Activated T-cell treated with anti-CD3 and anti-CD28 coated beads, Interleukin-2, amount 50 U/mL, for 72 hours (primary cell): ENCODE results near the gene FYN. TPM values are rescaled to one million over a fixed set of nuclear protein-coding genes. Genes with fewer than 3 reads are reported as not detected.

Source experiments
- ATAC-seq, 2 donors: fragments of 150-1000 bp; cut with Tn5 transposase; replicated peaks in 1 of 2; 2 replicates each; pipeline ENCODE4 v1.10.0; 2021; ENCODE audit warnings: moderate library complexity in 2 of 2, mild to moderate bottlenecking in 1 of 2
- DNase-seq, 2 donors: peaks; one replicate each; pipeline ENCODE4 v3.0.0; 2021 to 2022; ENCODE audit warnings: mixed read lengths in 1 of 2
- H3K27ac Mint-ChIP-seq: one replicate; pipeline ENCODE4 v1.8.0; 2022; ENCODE audit warnings: mild to moderate bottlenecking, moderate library complexity, mixed read lengths
- H3K27me3 Mint-ChIP-seq: one replicate; pipeline ENCODE4 v1.8.0; 2022; ENCODE audit warnings: low read depth, mixed read lengths
- H3K36me3 Mint-ChIP-seq, 2 donors: one replicate each; pipeline ENCODE4 v1.8.0; 2022; ENCODE audit warnings: mixed read lengths in 2 of 2, mild to moderate bottlenecking in 1 of 2; ENCODE audit not compliant: insufficient read depth in 2 of 2
- H3K4me1 Mint-ChIP-seq: one replicate; pipeline ENCODE4 v1.8.0; 2022; ENCODE audit warnings: low read depth, mixed read lengths
- H3K4me3 Mint-ChIP-seq, 2 donors: one replicate each; pipeline ENCODE4 v1.8.0; 2022; ENCODE audit warnings: mild to moderate bottlenecking in 2 of 2, mixed read lengths in 2 of 2, moderate library complexity in 2 of 2
- H3K9me3 Mint-ChIP-seq, 2 donors: one replicate each; pipeline ENCODE4 v1.8.0; 2022; ENCODE audit warnings: mixed read lengths in 2 of 2
- total RNA-seq, 2 donors: library from RNA; stranded (reverse); gene quantifications; one replicate each; pipeline ENCODE4 v1.2.3, GENCODE V29; 2022

The FYN gene
- total RNA-seq, 2 donors from 2014 or later, result 504 to 505 TPM

GRCh38 chr6:111743862-111744692 lies 129.2 kb downstream of the FYN start:
- no peak for ATAC-seq
- DNase-seq, result no peak
- Mint-ChIP-seq H3K27ac (peak overlapping the region; percentile 27), H3K4me3 (no peak overlapping the region), H3K27me3 (no peaks in the 10 kb centered on the region), H3K36me3 (peaks cover 24 to 59% of the 10 kb centered on the region in 2 donors), H3K9me3 (no peaks in the 10 kb centered on the region), H3K4me1 (peaks cover 90% of the 10 kb centered on the region)

- Mint-ChIP-seq H3K4me3 (no peak overlapping the region), H3K36me3 (peaks cover 27 to 59% of the 10 kb centered on the region in 2 donors), H3K4me1 (peaks cover 90% of the 10 kb centered on the region), H3K27me3 (no peaks in the 10 kb centered on the region), H3K9me3 (no peaks in the 10 kb centered on the region), H3K27ac (peak overlapping the region; percentile 27)
- ATAC-seq, result no peak
- no peak for DNase-seq
Observed at GRCh38 chr6:111743360-111743759, 129.9 kb downstream of the FYN start.

GRCh38 chr6:111741177-111741952 lies 131.9 kb downstream of the FYN start:
- no peak for DNase-seq
- Mint-ChIP-seq H3K27ac (peak overlapping the region; percentile 93), H3K27me3 (no peaks in the 10 kb centered on the region), H3K4me3 (peak overlapping the region in 1 of 2 donors; percentile 49), H3K4me1 (peaks cover 90% of the 10 kb centered on the region), H3K36me3 (peaks cover 26 to 61% of the 10 kb centered on the region in 2 donors), H3K9me3 (no peaks in the 10 kb centered on the region)
- ATAC-seq, result no peak

- Mint-ChIP-seq H3K4me3 (peak overlapping the region in 1 of 2 donors; percentile 19), H3K36me3 (peaks cover 28 to 65% of the 10 kb centered on the region in 2 donors), H3K9me3 (no peaks in the 10 kb centered on the region), H3K27me3 (no peaks in the 10 kb centered on the region), H3K4me1 (peaks cover 93% of the 10 kb centered on the region), H3K27ac (peak overlapping the region; percentile 86)
- ATAC-seq (no peak), DNase-seq (no peak)
Observed at GRCh38 chr6:111740506-111740905, 132.7 kb downstream of the FYN start.

DNA sequence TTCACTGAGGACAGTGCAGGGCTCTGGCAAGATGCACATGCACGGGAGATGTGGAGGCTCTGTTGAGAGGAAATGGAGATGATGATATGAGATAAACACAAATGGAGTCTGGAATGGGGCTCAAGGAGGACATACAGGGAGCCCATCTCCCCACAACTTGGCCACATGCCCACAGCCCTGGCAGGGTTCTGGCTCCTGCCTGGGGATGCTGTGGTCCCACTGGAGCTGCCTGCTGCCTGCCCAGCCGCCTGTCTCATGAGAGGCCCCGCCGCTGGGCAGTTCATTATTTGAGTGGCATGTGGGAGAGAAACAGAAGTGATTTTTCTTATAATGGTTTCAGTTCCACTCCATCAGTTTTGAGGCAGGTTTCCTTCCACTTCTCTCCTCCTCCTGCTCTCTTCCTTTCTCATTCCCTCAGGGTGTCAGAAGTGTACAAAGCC lies 134.0 kb downstream of the FYN start:
- Mint-ChIP-seq H3K4me3 (peak overlapping the region; percentile 18 to 54), H3K36me3 (peaks cover 35 to 68% of the 10 kb centered on the region in 2 donors), H3K4me1 (peaks cover 98% of the 10 kb centered on the region), H3K27ac (peak overlapping the region; percentile 86), H3K9me3 (no peaks in the 10 kb centered on the region), H3K27me3 (no peaks in the 10 kb centered on the region)
- no peak for DNase-seq
- ATAC-seq, result no peak

- Mint-ChIP-seq H3K9me3 (no peaks in the 10 kb centered on the region), H3K27me3 (no peaks in the 10 kb centered on the region), H3K36me3 (peaks cover 37 to 73% of the 10 kb centered on the region in 2 donors), H3K27ac (peak overlapping the region; percentile 38), H3K4me3 (peak overlapping the region; percentile 18 to 27), H3K4me1 (peaks cover 96% of the 10 kb centered on the region)
- no peak for ATAC-seq
- DNase-seq, result no peak
Observed at GRCh38 chr6:111738631-111739030, 134.6 kb downstream of the FYN start.

GRCh38 chr6:111738156-111738555 lies 135.1 kb downstream of the FYN start:
- Mint-ChIP-seq H3K4me1 (peaks cover 95% of the 10 kb centered on the region), H3K4me3 (peak overlapping the region; percentile 11 to 55), H3K27me3 (no peaks in the 10 kb centered on the region), H3K36me3 (peaks cover 39 to 72% of the 10 kb centered on the region in 2 donors), H3K27ac (peak overlapping the region; percentile 96), H3K9me3 (peaks cover 0 to 2% of the 10 kb centered on the region in 2 donors)
- no peak for DNase-seq
- no peak for ATAC-seq

DNA sequence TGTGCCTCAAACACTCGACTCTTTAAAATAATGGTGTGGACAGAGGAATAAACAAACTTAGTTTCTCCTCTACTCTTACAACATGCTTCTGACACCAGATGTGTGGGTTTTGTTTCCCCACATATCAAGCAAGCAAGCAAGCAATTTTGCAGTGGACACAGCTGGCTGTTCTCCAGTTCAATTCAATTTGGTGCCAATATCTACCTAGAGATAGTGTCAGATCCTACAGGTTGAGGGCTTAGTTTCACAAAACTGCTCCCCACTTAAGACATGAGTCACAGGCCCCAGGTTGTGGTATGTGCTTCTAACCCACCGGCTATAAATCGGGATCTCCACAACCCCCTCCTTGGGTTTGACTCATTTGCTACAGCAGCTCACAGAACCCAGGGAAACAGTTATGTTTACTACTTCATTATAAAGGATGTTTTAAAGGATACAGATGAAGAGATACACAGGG lies 136.2 kb downstream of the FYN start:
- ATAC-seq (peak; percentile 84 to 90), DNase-seq (peak; percentile 49 to 68)
- peak overlapping the region; percentile 96 for H3K27ac Mint-ChIP-seq
- H3K4me1 Mint-ChIP-seq, result peaks cover 95% of the 10 kb centered on the region
- peaks cover 41 to 69% of the 10 kb centered on the region in 2 donors for H3K36me3 Mint-ChIP-seq
- H3K9me3 Mint-ChIP-seq, result peaks cover 0 to 2% of the 10 kb centered on the region in 2 donors
- no peaks in the 10 kb centered on the region for H3K27me3 Mint-ChIP-seq
- peak overlapping the region; percentile 34 to 55 for H3K4me3 Mint-ChIP-seq

- ATAC-seq, result peak in 1 of 2 donors; percentile 44
- H3K27me3 Mint-ChIP-seq, result no peaks in the 10 kb centered on the region
- H3K27ac Mint-ChIP-seq, result peak overlapping the region; percentile 96
- peaks cover 0 to 2% of the 10 kb centered on the region in 2 donors for H3K9me3 Mint-ChIP-seq
- no peak for DNase-seq
- H3K4me1 Mint-ChIP-seq, result peaks cover 97% of the 10 kb centered on the region
- H3K4me3 Mint-ChIP-seq, result no peak overlapping the region
- H3K36me3 Mint-ChIP-seq, result peaks cover 38 to 64% of the 10 kb centered on the region in 2 donors
Observed at GRCh38 chr6:111736005-111736608, 137.1 kb downstream of the FYN start.

- H3K27me3 Mint-ChIP-seq, result no peaks in the 10 kb centered on the region
- peaks cover 97% of the 10 kb centered on the region for H3K4me1 Mint-ChIP-seq
- H3K27ac Mint-ChIP-seq, result peak overlapping the region; percentile 74
- H3K36me3 Mint-ChIP-seq, result peaks cover 36 to 55% of the 10 kb centered on the region in 2 donors
- no peak for ATAC-seq
- peak overlapping the region in 1 of 2 donors; percentile 15 for H3K4me3 Mint-ChIP-seq
- H3K9me3 Mint-ChIP-seq, result peaks cover 0 to 2% of the 10 kb centered on the region in 2 donors
- no peak for DNase-seq
Observed at GRCh38 chr6:111734068-111735061, 138.9 kb downstream of the FYN start.

GRCh38 chr6:111732390-111732789 lies 140.9 kb downstream of the FYN start:
- ATAC-seq (no peak), DNase-seq (no peak)
- Mint-ChIP-seq H3K4me3 (no peak overlapping the region), H3K27ac (peak overlapping the region; percentile 36), H3K36me3 (peaks cover 32 to 48% of the 10 kb centered on the region in 2 donors), H3K27me3 (no peaks in the 10 kb centered on the region), H3K9me3 (peaks cover 0 to 2% of the 10 kb centered on the region in 2 donors), H3K4me1 (peaks cover 92% of the 10 kb centered on the region)
